SK-N-SH (cell line): ENCODE results near the gene FAM174B. TPM values are rescaled to one million over a fixed set of nuclear protein-coding genes. Genes with fewer than 3 reads are reported as not detected.

Source experiments
- CTCF ChIA-PET: fragments of 300-600, 350-600 bp; formaldehyde crosslinking; extraction: SDS; loops from one replicate; lab custom pipeline; 2021; lab: Yijun Ruan, JAX
- POLR2A ChIA-PET: fragments of 350-600 bp; sonication (Branson Sonifier 250); formaldehyde crosslinking; extraction: SDS; loops from one replicate; lab custom pipeline; 2020; ENCODE audit warnings: antibody characterized with exemption, inconsistent platforms; lab: Yijun Ruan, JAX
- DNase-seq: peaks from one replicate; pipeline ENCODE4 v3.0.0; 2012
- H2AFZ ChIP-seq: fragments of 200-600 bp; sonication (generic); 2 replicates; pipeline ENCODE4 v1.8.1; 2016; ENCODE audit warnings: antibody characterized with exemption, mild to moderate bottlenecking, low read depth
- H3F3A ChIP-seq: fragments of 200-600 bp; sonication (generic); replicated peaks from 2 replicates; pipeline ENCODE3; 2016; ENCODE audit warnings: antibody characterized with exemption, mild to moderate bottlenecking; ENCODE audit not compliant: insufficient read depth
- H3K27ac ChIP-seq, 2 experiments: fragments of 200-500 bp in 1 of 2; fragments of 200-600 bp in 1 of 2; sonication (Bioruptor generic) in 1 of 2; sonication (generic), shearing (Covaris generic) in 1 of 2; 2 replicates each; pipeline versions ENCODE4 v1.5.1 to v1.6.1; 2014 to 2016; ENCODE audit warnings: low read depth in 2 of 2, inconsistent platforms in 1 of 2, low read length in 1 of 2, mild to moderate bottlenecking in 1 of 2, mixed read lengths in 1 of 2
- H3K27me3 ChIP-seq: fragments of 200-600 bp; sonication (generic), shearing (Covaris generic); 2 replicates; pipeline ENCODE4 v1.6.1; 2016; ENCODE audit warnings: mixed run types; ENCODE audit not compliant: insufficient read depth
- H3K36me3 ChIP-seq, 2 experiments: fragments of 200-500 bp in 1 of 2; fragments of 200-600 bp in 1 of 2; sonication (Bioruptor generic) in 1 of 2; sonication (generic) in 1 of 2; replicated peaks in 1 of 2; 2 replicates each; pipeline versions ENCODE3 to v1.5.1; 2014 to 2016; ENCODE audit warnings: low read length in 1 of 2, mild to moderate bottlenecking in 1 of 2; ENCODE audit not compliant: insufficient read depth in 2 of 2, control insufficient read depth in 1 of 2
- H3K4me1 ChIP-seq, 2 experiments: fragments of 200-500 bp in 1 of 2; fragments of 200-600 bp in 1 of 2; sonication (Bioruptor generic) in 1 of 2; sonication (generic), shearing (Covaris generic) in 1 of 2; 2 replicates each; pipeline versions ENCODE4 v1.5.1 to v1.6.1; 2014 to 2016; ENCODE audit warnings: low read depth in 1 of 2, low read length in 1 of 2, mixed run types in 1 of 2; ENCODE audit not compliant: insufficient read depth in 2 of 2, control insufficient read depth in 1 of 2
- H3K4me2 ChIP-seq: fragments of 200-600 bp; sonication (generic), shearing (Covaris generic); 2 replicates; pipeline ENCODE4 v1.6.1; 2017; ENCODE audit warnings: mixed run types
- H3K4me3 ChIP-seq, 2 experiments: fragments of 200-500 bp in 1 of 2; fragments of 200-600 bp in 1 of 2; sonication (Bioruptor generic) in 1 of 2; sonication (generic), shearing (Covaris generic) in 1 of 2; 2 replicates each; pipeline versions ENCODE4 v1.5.1 to v1.8.1; 2014 to 2016; ENCODE audit warnings: low read depth in 2 of 2, inconsistent platforms in 1 of 2, low read length in 1 of 2, mild to moderate bottlenecking in 1 of 2, mixed read lengths in 1 of 2, moderate library complexity in 1 of 2
- H3K79me2 ChIP-seq: fragments of 200-600 bp; sonication (generic); 2 replicates; pipeline ENCODE4 v1.8.1; 2017; ENCODE audit warnings: mild to moderate bottlenecking; ENCODE audit not compliant: insufficient read depth
- H3K9ac ChIP-seq: fragments of 200-600 bp; sonication (generic); 2 replicates; pipeline ENCODE4 v1.6.1; 2017; ENCODE audit warnings: mixed run types
- H3K9me2 ChIP-seq: fragments of 200-600 bp; sonication (generic); 2 replicates; pipeline ENCODE4 v1.6.1; 2017; ENCODE audit warnings: mixed run types
- H3K9me3 ChIP-seq: fragments of 200-600 bp; sonication (generic); 2 replicates; pipeline ENCODE4 v1.6.1; 2017; ENCODE audit warnings: mixed run types, mild to moderate bottlenecking, moderate library complexity
- H4K20me1 ChIP-seq: fragments of 200-600 bp; sonication (generic); 2 replicates; pipeline ENCODE4 v1.6.1; 2017; ENCODE audit warnings: mild to moderate bottlenecking, mixed run types; ENCODE audit not compliant: insufficient read depth
- CTCF ChIP-seq: fragments of 200-600 bp; sonication (generic); IDR thresholded peaks from 2 replicates; pipeline ENCODE4 v1.6.1; 2017; ENCODE audit warnings: antibody characterized with exemption, mild to moderate bottlenecking, moderate library complexity
- EP300 ChIP-seq, 2 experiments: IDR thresholded peaks; 2 replicates each; pipeline versions ENCODE4 v1.4.0 to v1.6.1; 2012; ENCODE audit warnings: borderline replicate concordance in 1 of 2, low read depth in 1 of 2, low read length in 1 of 2
- FOSL2 ChIP-seq: IDR thresholded peaks from 2 replicates; pipeline ENCODE4 v1.4.0; 2012; ENCODE audit warnings: low read depth, mild to moderate bottlenecking, moderate library complexity, borderline replicate concordance
- FOXJ3 ChIP-seq: sonication (generic); formaldehyde crosslinking; IDR thresholded peaks from 2 replicates; pipeline ENCODE4 v1.5.1; 2020; ENCODE audit warnings: mild to moderate bottlenecking, missing genetic modification reagents
- GATA2 ChIP-seq: sonication (generic); formaldehyde crosslinking; IDR thresholded peaks from 2 replicates; pipeline ENCODE4 v1.5.0; 2020; ENCODE audit warnings: mild to moderate bottlenecking, missing genetic modification reagents
- MAX ChIP-seq: IDR thresholded peaks from 2 replicates; pipeline ENCODE4 v1.4.0; 2012; ENCODE audit warnings: low read depth
- MEF2A ChIP-seq: IDR thresholded peaks from 2 replicates; pipeline ENCODE4 v1.4.0; 2012; ENCODE audit warnings: low read depth, borderline replicate concordance
- NRF1 ChIP-seq: IDR thresholded peaks from 2 replicates; pipeline ENCODE4 v1.6.1; 2012; ENCODE audit warnings: low read depth, mild to moderate bottlenecking, low read length
- POLR2AphosphoS5 ChIP-seq: IDR thresholded peaks from 2 replicates; pipeline ENCODE4 v1.6.1; 2012; ENCODE audit warnings: low read depth, low read length
- RCOR1 ChIP-seq: fragments of 150-350 bp; IDR thresholded peaks from 2 replicates; pipeline ENCODE4 v1.6.1; 2017; ENCODE audit warnings: antibody characterized with exemption, low read length
- TAF1 ChIP-seq: IDR thresholded peaks from 2 replicates; pipeline ENCODE4 v1.6.1; 2012; ENCODE audit warnings: low read depth, mild to moderate bottlenecking, low read length, moderate library complexity, borderline replicate concordance
- TCF12 ChIP-seq: IDR thresholded peaks from 2 replicates; pipeline ENCODE4 v1.4.0; 2012
- TEAD4 ChIP-seq: IDR thresholded peaks from 2 replicates; pipeline ENCODE4 v1.4.0; 2012; ENCODE audit warnings: mild to moderate bottlenecking, borderline replicate concordance; ENCODE audit not compliant: insufficient read depth
- USF1 ChIP-seq: IDR thresholded peaks from 2 replicates; pipeline ENCODE4 v1.4.0; 2012; ENCODE audit warnings: low read depth, borderline replicate concordance
- WGBS: methylation state at CpG from one replicate; pipeline ENCODE4 v1.1.6; 2017; ENCODE audit warnings: low lambda C conversion rate; 5-methylcytosine and 5-hydroxymethylcytosine counted together
- polyA plus RNA-seq, 3 experiments: library from polyadenylated mRNA; depleted of rRNA; stranded (reverse); fragments of >200 nt; gene quantifications; 2 replicates each; pipeline ENCODE4 v1.2.3, GENCODE V29; 2012

Gene FAM174B
- polyA plus RNA-seq, 1 of the 3 experiments (the other 2 are of a cell fraction): 0.30 TPM

- Histone ChIP-seq H4K20me1 (no peaks in the 10 kb centered on the region), H2AFZ (no peak overlapping the region), H3F3A (no peaks in the 10 kb centered on the region), H3K36me3 (no peaks in the 10 kb centered on the region), H3K9me2 (no peaks in the 10 kb centered on the region), H3K4me1 (no peaks in the 10 kb centered on the region), H3K9me3 (no peaks in the 10 kb centered on the region), H3K79me2 (no peaks in the 10 kb centered on the region), H3K9ac (no peak overlapping the region), H3K27ac (no peak overlapping the region), H3K4me2 (no peak overlapping the region)
- CTCF ChIA-PET: interaction anchor here (0.7 kb wide), 1 partner anchor 505 kb away, joined by 3 read pairs; no protein-coding TSS in a partner anchor
- DNase-seq: no peak
- POLR2A ChIA-PET: no interaction called here
- no peak for TF ChIP-seq FOXJ3 (CRISPR knock-in tag)
- TF ChIP-seq, all 33 proteins: peak for 0
- 31% methylated on average over 5 of the region's 5 CpGs for WGBS
- Histone ChIP-seq H3K4me3 (no peak overlapping the region), H3K27me3 (no peaks in the 10 kb centered on the region)
Measured at GRCh38 chr15:92603743-92604470, 51.7 kb downstream of the FAM174B start.

GRCh38 chr15:92603278-92603677 is 52.3 kb downstream of the FAM174B start:
- Histone ChIP-seq H3F3A (no peaks in the 10 kb centered on the region), H3K79me2 (no peaks in the 10 kb centered on the region), H3K27me3 (no peaks in the 10 kb centered on the region), H2AFZ (no peak overlapping the region), H3K4me3 (no peak overlapping the region), H3K9me2 (no peaks in the 10 kb centered on the region), H3K9me3 (no peaks in the 10 kb centered on the region), H4K20me1 (no peaks in the 10 kb centered on the region), H3K36me3 (no peaks in the 10 kb centered on the region), H3K9ac (no peak overlapping the region), H3K27ac (no peak overlapping the region), H3K4me1 (no peaks in the 10 kb centered on the region), H3K4me2 (no peak overlapping the region)
- POLR2A ChIA-PET: no interaction called here
- no peak for TF ChIP-seq GATA2 (CRISPR knock-in tag)
- no peak for TF ChIP-seq TAF1
- TF ChIP-seq RCOR1: no peak
- TF ChIP-seq TEAD4: no peak
- no peak for TF ChIP-seq CTCF
- no peak for TF ChIP-seq USF1
- no peak for TF ChIP-seq FOSL2
- TF ChIP-seq EP300 (IDR thresholded peaks at IDR 0.05; ENCODE audit: borderline replicate concordance in 1 of 2, low read depth in 1 of 2, low read length in 1 of 2): no peak
- TF ChIP-seq NRF1: no peak
- no peak for TF ChIP-seq MEF2A
- TF ChIP-seq POLR2AphosphoS5: no peak
- no peak for TF ChIP-seq TCF12
- TF ChIP-seq FOXJ3 (CRISPR knock-in tag): no peak
- no peak for TF ChIP-seq MAX
- no peak for DNase-seq
- WGBS: 59% methylated on average over 5 of the region's 5 CpGs
- CTCF ChIA-PET: interaction anchor here (0.7 kb wide), 1 partner anchor 504 kb away, joined by 3 read pairs; no protein-coding TSS in a partner anchor
